Measurements from ENCODE around the gene GPR85. TPM values are rescaled to one million over a fixed set of nuclear protein-coding genes. Genes with fewer than 3 reads are reported as not detected.

Gene GPR85
- total RNA-seq, 1 experiment from 2014 or later = not detected

DNA sequence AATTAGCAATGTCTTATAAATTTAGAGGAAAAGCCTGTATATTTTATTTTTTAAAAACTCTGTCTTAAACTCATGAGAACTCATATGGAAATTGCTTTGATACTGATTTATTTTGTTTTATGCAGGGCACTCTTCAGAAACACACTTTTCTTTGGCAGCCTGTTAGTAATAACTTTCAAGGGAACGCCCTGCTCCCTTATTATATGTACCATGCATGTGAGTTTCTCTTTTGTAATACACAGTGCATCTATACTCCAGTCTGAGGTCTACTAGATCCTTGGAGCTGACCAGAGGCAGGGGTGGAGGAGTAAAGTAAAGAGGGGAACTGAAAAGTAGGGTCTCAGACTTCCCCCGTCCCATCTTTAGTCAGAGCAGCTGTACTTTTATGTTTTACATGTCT lies 40.2 kb downstream of the GPR85 start:
- Histone ChIP-seq H3K4me1 (ENCODE audit: insufficient read depth, low read length) (no peaks in the 10 kb centered on the region), H3K4me3 (ENCODE audit: low read length) (no peak overlapping the region), H3K27me3 (ENCODE audit: low read length) (peaks cover 13% of the 10 kb centered on the region; the same call in 1 of the 2 replicates), H3K4me2 (ENCODE audit: low read length) (no peak overlapping the region), H2AFZ (ENCODE audit: low read length) (no peak overlapping the region), H3K27ac (ENCODE audit: low read length) (no peak overlapping the region), H3K9ac (ENCODE audit: low read length) (no peak overlapping the region), H4K20me1 (ENCODE audit: low read length) (no peaks in the 10 kb centered on the region), H3K36me3 (ENCODE audit: low read depth, low read length) (no peaks in the 10 kb centered on the region), H3K79me2 (ENCODE audit: low read length) (no peaks in the 10 kb centered on the region), H3K9me3 (ENCODE audit: low read length) (no peaks in the 10 kb centered on the region), H3F3A (ENCODE audit: low read length, unreplicated experiment) (no peaks in the 10 kb centered on the region), H3K9me2 (replicated peaks; ENCODE audit: low read length) (no peaks in the 10 kb centered on the region)
- ChIA-PET CTCF (no interaction called here), POLR2A (ENCODE audit: unreplicated experiment) (no interaction called here)
- no peak for TF ChIP-seq EZH2 (IDR thresholded peaks at IDR 0.05; ENCODE audit: low read length, unreplicated experiment)
- no peak for TF ChIP-seq EZH2phosphoT487 (IDR thresholded peaks at IDR 0.05; ENCODE audit: borderline replicate concordance, low read length)
- TF ChIP-seq, protein P1, sequence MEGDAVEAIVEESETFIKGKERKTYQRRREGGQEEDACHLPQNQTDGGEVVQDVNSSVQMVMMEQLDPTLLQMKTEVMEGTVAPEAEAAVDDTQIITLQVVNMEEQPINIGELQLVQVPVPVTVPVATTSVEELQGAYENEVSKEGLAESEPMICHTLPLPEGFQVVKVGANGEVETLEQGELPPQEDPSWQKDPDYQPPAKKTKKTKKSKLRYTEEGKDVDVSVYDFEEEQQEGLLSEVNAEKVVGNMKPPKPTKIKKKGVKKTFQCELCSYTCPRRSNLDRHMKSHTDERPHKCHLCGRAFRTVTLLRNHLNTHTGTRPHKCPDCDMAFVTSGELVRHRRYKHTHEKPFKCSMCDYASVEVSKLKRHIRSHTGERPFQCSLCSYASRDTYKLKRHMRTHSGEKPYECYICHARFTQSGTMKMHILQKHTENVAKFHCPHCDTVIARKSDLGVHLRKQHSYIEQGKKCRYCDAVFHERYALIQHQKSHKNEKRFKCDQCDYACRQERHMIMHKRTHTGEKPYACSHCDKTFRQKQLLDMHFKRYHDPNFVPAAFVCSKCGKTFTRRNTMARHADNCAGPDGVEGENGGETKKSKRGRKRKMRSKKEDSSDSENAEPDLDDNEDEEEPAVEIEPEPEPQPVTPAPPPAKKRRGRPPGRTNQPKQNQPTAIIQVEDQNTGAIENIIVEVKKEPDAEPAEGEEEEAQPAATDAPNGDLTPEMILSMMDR (conservative IDR thresholded peaks at IDR 0.05; ENCODE audit: low read depth, low read length) = no peak
- intact Hi-C loops (cut with micrococcal nuclease) = no loop called here
- ATAC-seq (no peak), DNase-seq (no peak)
- no TSS peak for BruUV-seq (replicated peaks)

DNA sequence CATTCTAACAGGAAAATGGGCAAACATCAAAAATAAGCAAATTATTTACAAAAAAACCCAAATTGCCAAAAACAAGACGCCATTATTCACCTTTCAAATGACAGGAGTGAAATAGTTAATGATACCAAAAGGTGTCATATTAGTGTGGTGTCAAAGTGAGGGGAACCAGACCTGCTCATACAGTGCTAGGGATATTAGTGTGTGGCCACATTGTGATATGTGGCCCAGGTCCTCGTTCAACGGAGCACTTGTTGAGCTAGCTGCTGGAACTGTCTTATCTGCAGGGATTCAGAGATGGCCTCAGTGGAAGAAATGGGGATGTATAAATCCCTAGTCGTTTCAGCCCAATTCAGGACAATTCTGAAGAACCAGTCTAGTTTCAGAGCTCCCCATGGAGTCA lies 41.2 kb downstream of the GPR85 start:
- no peak for TF ChIP-seq EZH2phosphoT487 (IDR thresholded peaks at IDR 0.05; ENCODE audit: borderline replicate concordance, low read length)
- TF ChIP-seq, protein P1 (conservative IDR thresholded peaks at IDR 0.05; ENCODE audit: low read depth, low read length) = no peak
- TF ChIP-seq EZH2 (IDR thresholded peaks at IDR 0.05; ENCODE audit: low read length, unreplicated experiment) = no peak
- DNase-seq (no peak), ATAC-seq (no peak)
- ChIA-PET POLR2A (ENCODE audit: unreplicated experiment) (no interaction called here), CTCF (no interaction called here)
- H3K9ac ChIP-seq (ENCODE audit: low read length) = no peak overlapping the region
- no peak overlapping the region for H3K27ac ChIP-seq (ENCODE audit: low read length)
- H3K9me3 ChIP-seq (ENCODE audit: low read length) = no peaks in the 10 kb centered on the region
- H3K9me2 ChIP-seq (replicated peaks; ENCODE audit: low read length) = no peaks in the 10 kb centered on the region
- H3K4me2 ChIP-seq (ENCODE audit: low read length) = no peak overlapping the region
- H3K4me1 ChIP-seq (ENCODE audit: insufficient read depth, low read length) = no peaks in the 10 kb centered on the region
- H2AFZ ChIP-seq (ENCODE audit: low read length) = no peak overlapping the region
- no peaks in the 10 kb centered on the region for H3K36me3 ChIP-seq (ENCODE audit: low read depth, low read length)
- H3K27me3 ChIP-seq (ENCODE audit: low read length) = peaks cover 13% of the 10 kb centered on the region; the same call in 1 of the 2 replicates
- no TSS peak for BruUV-seq (replicated peaks)
- H4K20me1 ChIP-seq (ENCODE audit: low read length) = no peaks in the 10 kb centered on the region
- H3F3A ChIP-seq (ENCODE audit: low read length, unreplicated experiment) = no peaks in the 10 kb centered on the region
- H3K4me3 ChIP-seq (ENCODE audit: low read length) = no peak overlapping the region
- no peaks in the 10 kb centered on the region for H3K79me2 ChIP-seq (ENCODE audit: low read length)
- intact Hi-C loops (cut with micrococcal nuclease) = no loop called here

GRCh38 chr7:113044394-113044793 lies 42.2 kb downstream of the GPR85 start:
- no peak for DNase-seq
- Histone ChIP-seq H3K9me3 (ENCODE audit: low read length) (no peaks in the 10 kb centered on the region), H3F3A (ENCODE audit: low read length, unreplicated experiment) (no peaks in the 10 kb centered on the region), H3K4me3 (ENCODE audit: low read length) (no peak overlapping the region), H3K9ac (ENCODE audit: low read length) (no peak overlapping the region), H3K4me2 (ENCODE audit: low read length) (no peak overlapping the region), H4K20me1 (ENCODE audit: low read length) (no peaks in the 10 kb centered on the region), H2AFZ (ENCODE audit: low read length) (no peak overlapping the region), H3K9me2 (replicated peaks; ENCODE audit: low read length) (no peaks in the 10 kb centered on the region), H3K27ac (ENCODE audit: low read length) (no peak overlapping the region), H3K79me2 (ENCODE audit: low read length) (no peaks in the 10 kb centered on the region), H3K4me1 (ENCODE audit: insufficient read depth, low read length) (no peaks in the 10 kb centered on the region), H3K27me3 (ENCODE audit: low read length) (peaks cover 13% of the 10 kb centered on the region; the same call in 1 of the 2 replicates), H3K36me3 (ENCODE audit: low read depth, low read length) (no peaks in the 10 kb centered on the region)
- ChIA-PET POLR2A (ENCODE audit: unreplicated experiment) (no interaction called here), CTCF (no interaction called here)
- BruUV-seq (replicated peaks) = no TSS peak
- TF ChIP-seq EZH2 (IDR thresholded peaks at IDR 0.05; ENCODE audit: low read length, unreplicated experiment) = no peak
- no peak for TF ChIP-seq EZH2phosphoT487 (IDR thresholded peaks at IDR 0.05; ENCODE audit: borderline replicate concordance, low read length)
- TF ChIP-seq, protein P1 (conservative IDR thresholded peaks at IDR 0.05; ENCODE audit: low read depth, low read length) = no peak
- intact Hi-C loops (cut with micrococcal nuclease) = no loop called here
- ATAC-seq = no peak
